ENCODE measurements around the gene TSPAN11. TPM values are rescaled to one million over a fixed set of nuclear protein-coding genes. Genes with fewer than 3 reads are reported as not detected.

Gene TSPAN11
- total RNA-seq, 3 donors from 2014 or later: not detected

DNA sequence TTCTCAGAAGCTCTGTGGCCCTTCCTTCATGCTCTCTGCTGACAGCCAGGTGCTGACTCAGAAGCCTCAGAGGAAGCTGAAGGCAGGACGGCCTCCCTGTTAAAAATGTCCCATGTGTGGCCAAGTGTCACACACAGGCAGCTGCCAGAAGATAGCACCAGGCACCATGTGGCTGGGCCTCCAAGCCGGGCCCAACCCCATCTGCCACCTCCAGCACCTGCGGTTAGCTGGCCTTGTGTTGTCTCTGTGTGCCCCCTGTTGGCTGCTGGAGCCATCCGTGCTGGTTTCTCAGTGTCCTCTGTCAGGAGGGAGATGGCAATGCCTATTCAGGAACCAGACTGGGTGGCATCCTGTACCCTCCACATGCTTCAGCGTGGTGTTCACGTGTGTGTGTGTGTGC lies 63.2 kb downstream of the TSPAN11 start:
- DNase-seq (no peak), ATAC-seq (peak in 1 of 2 donors; percentile 12)
- Mint-ChIP-seq H3K9me3 (no peaks in the 10 kb centered on the region), H3K36me3 (ENCODE audit: insufficient read depth) (no peaks in the 10 kb centered on the region), H3K27me3 (ENCODE audit: low read depth) (no peaks in the 10 kb centered on the region), H3K4me1 (ENCODE audit: low read depth) (no peaks in the 10 kb centered on the region), H3K4me3 (no peak overlapping the region)

DNA sequence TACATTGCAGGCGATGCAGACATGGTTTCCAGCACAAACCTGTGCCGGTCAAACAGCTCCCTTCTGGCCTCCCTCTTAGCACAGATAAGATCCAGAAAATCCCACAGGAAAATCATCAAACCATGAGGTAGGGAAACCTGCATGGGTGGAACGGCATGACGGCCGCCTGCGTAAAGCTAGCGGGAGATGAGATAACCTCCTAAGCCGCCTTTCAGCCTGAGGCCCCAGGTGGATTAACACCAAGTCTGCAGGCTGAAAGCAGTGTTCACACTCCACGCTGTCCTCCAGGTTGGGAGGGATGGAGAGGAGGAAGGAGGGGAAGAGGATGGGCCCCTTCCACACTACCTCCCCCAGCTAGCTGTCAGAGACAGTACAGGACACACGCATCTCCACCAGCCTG lies 63.8 kb downstream of the TSPAN11 start:
- Mint-ChIP-seq H3K4me3 (no peak overlapping the region), H3K9me3 (no peaks in the 10 kb centered on the region), H3K27me3 (ENCODE audit: low read depth) (no peaks in the 10 kb centered on the region), H3K4me1 (ENCODE audit: low read depth) (no peaks in the 10 kb centered on the region), H3K36me3 (ENCODE audit: insufficient read depth) (no peaks in the 10 kb centered on the region)
- no peak for ATAC-seq
- no peak for DNase-seq

DNA sequence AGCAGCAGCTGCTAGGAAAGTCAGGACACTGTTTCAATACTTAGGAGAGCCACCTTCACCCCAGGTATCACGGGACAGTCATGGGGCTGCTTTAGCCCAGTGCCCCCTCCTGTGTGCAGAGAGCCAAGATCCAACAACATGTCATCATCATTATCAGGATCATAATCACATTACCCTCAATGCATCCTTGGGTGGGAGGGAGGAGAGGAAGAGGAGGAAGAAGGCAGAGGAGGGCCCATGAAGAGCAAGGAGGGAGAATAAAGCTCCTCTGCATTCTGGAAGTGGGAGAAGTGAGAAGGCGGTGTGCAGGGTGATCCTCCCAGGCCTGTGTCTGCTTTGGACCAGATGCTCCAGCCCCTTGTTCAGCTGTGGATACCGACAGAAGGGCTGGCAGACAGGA lies 64.2 kb downstream of the TSPAN11 start:
- Mint-ChIP-seq H3K36me3 (ENCODE audit: insufficient read depth) (no peaks in the 10 kb centered on the region), H3K9me3 (no peaks in the 10 kb centered on the region), H3K4me1 (ENCODE audit: low read depth) (no peaks in the 10 kb centered on the region), H3K4me3 (no peak overlapping the region), H3K27me3 (ENCODE audit: low read depth) (no peaks in the 10 kb centered on the region)
- no peak for ATAC-seq
- no peak for DNase-seq

DNA sequence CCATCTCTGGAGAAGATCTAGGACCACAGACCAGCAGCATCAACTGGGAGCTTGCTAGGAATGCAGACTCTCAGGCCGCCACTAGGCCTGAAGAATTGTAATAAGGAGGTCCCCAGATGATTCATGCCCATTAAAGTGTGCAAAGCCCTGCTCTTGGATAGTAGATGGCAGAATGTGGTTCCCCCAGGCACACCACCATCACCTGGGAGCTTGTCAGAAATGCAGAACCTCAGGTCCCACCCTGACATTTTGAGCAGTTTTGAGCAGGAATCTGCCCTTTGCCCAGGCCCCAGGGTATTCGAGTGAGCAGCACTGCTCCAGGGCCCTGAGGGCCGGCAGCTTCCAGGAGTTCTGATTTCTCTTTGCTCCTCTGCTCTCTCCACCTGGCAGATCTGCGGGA lies 64.9 kb downstream of the TSPAN11 start:
- no peaks in the 10 kb centered on the region for H3K9me3 Mint-ChIP-seq

DNA sequence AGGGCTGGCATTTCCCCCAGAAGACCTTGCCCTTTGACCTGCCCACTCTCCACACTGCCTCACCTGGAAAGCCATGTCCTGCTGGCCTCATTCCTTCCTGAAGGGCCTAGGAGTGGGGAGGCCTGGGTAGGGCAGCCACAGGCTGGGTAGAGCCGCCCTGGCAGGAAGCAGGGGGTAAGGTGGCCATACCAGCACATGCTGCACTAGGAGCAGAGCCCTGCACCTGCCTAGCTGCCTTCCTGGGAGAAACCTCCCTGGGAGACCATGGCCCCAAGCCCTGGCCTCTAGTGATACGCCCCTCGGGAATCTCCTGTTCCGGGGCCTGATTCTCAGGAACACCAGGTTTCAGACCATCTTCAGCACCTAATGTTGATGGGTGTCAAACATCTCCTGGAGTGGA lies 65.8 kb downstream of the TSPAN11 start:
- ATAC-seq (no peak), DNase-seq (no peak)
- Mint-ChIP-seq H3K4me1 (ENCODE audit: low read depth) (no peaks in the 10 kb centered on the region), H3K4me3 (no peak overlapping the region), H3K9me3 (no peaks in the 10 kb centered on the region), H3K27me3 (ENCODE audit: low read depth) (no peaks in the 10 kb centered on the region), H3K36me3 (ENCODE audit: insufficient read depth) (no peaks in the 10 kb centered on the region)

More for the DNA sequence above, 64.9 kb downstream of the TSPAN11 start:
- H3K36me3 Mint-ChIP-seq (ENCODE audit: insufficient read depth): no peaks in the 10 kb centered on the region
- no peaks in the 10 kb centered on the region for H3K4me1 Mint-ChIP-seq (ENCODE audit: low read depth)
- no peak for DNase-seq
- H3K4me3 Mint-ChIP-seq: no peak overlapping the region
- ATAC-seq: no peak
- H3K27me3 Mint-ChIP-seq (ENCODE audit: low read depth): no peaks in the 10 kb centered on the region

DNA sequence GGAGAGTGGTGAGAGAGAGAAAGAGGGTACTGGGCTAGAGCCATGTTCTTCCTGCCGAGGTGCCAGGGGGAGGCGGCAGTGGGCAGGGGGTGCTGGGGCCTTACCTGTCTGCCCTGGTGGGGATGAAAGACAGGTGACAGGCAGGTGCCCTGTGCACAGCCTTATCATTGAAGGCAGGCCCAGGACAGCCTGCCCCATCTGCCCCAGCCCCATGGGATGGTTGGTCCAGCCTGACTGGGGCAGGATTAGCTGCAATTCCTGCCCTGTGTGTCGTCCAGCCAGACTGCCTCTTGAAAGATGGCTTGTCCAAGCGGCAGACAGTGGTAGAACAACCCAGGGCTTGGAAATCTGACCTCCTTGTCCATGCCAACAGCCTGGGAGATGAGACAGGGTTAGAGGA lies 67.2 kb downstream of the TSPAN11 start:
- no peaks in the 10 kb centered on the region for H3K4me1 Mint-ChIP-seq (ENCODE audit: low read depth)
- no peaks in the 10 kb centered on the region for H3K27me3 Mint-ChIP-seq (ENCODE audit: low read depth)
- ATAC-seq (no peak), DNase-seq (no peak)
- H3K9me3 Mint-ChIP-seq: no peaks in the 10 kb centered on the region
- no peak overlapping the region for H3K4me3 Mint-ChIP-seq
- no peaks in the 10 kb centered on the region for H3K36me3 Mint-ChIP-seq (ENCODE audit: insufficient read depth)

DNA sequence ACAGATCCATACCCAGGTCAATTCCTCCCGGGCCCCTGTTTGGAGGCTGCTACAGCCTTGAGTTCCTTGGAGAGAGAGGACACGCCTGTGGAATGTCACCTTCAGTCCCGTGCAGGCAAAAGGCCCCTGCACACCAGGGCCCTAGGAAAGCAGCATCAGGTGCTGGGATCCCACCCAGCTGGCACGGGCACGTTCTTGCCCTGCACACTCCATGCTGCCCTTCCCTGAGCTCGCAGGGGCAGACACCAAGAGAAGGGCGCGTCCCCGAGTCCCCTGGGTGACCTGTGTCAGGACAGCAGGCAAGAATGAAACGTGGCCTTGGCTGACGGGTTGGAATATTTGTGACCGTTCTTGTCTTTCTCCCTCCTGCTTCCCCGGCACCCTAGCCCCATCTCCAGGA lies 67.7 kb downstream of the TSPAN11 start:
- DNase-seq (no peak), ATAC-seq (no peak)
- Mint-ChIP-seq H3K27me3 (ENCODE audit: low read depth) (no peaks in the 10 kb centered on the region), H3K4me3 (no peak overlapping the region), H3K4me1 (ENCODE audit: low read depth) (no peaks in the 10 kb centered on the region), H3K9me3 (no peaks in the 10 kb centered on the region), H3K36me3 (ENCODE audit: insufficient read depth) (no peaks in the 10 kb centered on the region)

DNA sequence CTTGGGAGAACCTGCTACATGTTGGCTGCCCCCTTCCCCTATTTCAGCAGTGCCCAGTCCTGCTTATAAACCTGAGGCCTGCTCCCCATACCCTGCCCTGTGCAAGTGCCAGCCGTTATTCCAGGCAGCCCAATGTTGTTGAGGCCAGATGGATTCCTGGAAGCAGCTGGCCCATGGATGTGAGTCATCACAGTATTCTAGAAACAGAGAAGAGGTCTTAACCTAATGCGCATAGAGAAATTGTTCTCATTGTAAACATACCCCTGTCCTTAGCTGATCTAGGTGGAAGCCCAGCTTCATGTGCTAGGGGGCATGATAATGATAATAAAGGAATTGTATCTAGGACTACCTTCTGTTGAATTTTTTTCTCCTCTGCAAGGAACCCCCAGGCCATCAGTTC lies 69.7 kb downstream of the TSPAN11 start:
- Mint-ChIP-seq H3K36me3 (ENCODE audit: insufficient read depth) (no peaks in the 10 kb centered on the region), H3K9me3 (no peaks in the 10 kb centered on the region), H3K27me3 (ENCODE audit: low read depth) (no peaks in the 10 kb centered on the region), H3K4me1 (ENCODE audit: low read depth) (no peaks in the 10 kb centered on the region), H3K4me3 (no peak overlapping the region)
- no peak for DNase-seq
- no peak for ATAC-seq

DNA sequence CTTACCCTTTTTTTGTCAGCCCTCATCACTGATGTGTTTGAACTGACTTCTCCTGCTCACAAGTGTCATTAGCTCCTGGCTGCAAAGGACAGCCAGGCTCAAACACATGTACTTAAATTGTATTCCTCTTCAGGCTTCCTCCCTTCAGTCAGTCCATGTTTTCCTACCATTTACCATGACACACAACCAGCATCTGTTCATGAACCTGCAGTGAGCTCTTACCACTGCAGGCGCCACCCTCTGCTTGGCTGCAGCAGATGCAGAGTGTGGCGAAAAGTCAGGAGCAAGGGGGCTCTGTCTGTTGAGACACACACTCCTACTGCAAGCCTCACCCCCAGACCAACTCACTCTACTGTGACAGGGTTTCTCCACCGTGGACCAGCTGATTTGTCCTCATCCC lies 70.2 kb downstream of the TSPAN11 start:
- no peaks in the 10 kb centered on the region for H3K27me3 Mint-ChIP-seq (ENCODE audit: low read depth)
- H3K36me3 Mint-ChIP-seq (ENCODE audit: insufficient read depth): no peaks in the 10 kb centered on the region
- DNase-seq (no peak), ATAC-seq (no peak)
- H3K4me3 Mint-ChIP-seq: no peak overlapping the region
- H3K4me1 Mint-ChIP-seq (ENCODE audit: low read depth): no peaks in the 10 kb centered on the region
- no peaks in the 10 kb centered on the region for H3K9me3 Mint-ChIP-seq

DNA sequence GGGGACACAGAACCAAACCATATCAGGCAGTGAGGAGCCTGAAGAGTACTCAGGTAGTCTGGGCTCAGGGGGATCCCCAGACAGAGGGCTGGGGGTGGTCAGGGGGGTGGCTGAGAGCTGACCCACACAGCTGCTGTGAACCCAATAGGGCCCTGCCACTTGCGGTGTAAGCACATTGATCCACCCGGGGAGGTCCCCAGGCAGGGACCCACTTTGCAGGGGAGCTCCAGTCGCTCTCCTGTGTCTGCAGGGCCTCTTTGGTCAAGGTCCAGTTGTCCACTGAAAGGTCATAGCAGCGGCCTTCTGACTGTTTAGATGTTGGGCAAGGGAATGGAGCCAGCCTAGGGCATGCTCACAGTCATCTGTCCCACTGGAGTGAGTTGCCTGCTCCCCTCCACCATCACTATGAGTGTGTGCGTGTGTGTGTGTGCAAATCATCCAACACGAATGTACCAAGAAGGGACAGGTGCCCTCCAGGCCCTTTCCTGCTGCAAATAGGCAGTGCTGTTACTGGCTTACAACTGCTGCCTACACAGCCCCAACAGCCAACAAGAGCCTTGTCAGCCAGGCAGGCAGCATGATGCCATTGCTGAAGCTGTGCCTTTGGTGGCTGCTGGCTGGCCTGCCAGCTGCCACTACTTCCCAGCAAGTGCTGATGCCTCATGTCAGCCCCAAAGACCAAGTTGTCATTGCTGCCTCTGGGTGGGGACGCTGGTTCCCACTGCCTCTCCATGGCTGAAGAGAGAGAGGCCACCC lies 71.3 kb downstream of the TSPAN11 start:
- H3K9me3 Mint-ChIP-seq: no peaks in the 10 kb centered on the region
- no peak for DNase-seq
- no peak for ATAC-seq
- no peaks in the 10 kb centered on the region for H3K27me3 Mint-ChIP-seq (ENCODE audit: low read depth)
- H3K4me1 Mint-ChIP-seq (ENCODE audit: low read depth): no peaks in the 10 kb centered on the region
- no peaks in the 10 kb centered on the region for H3K36me3 Mint-ChIP-seq (ENCODE audit: insufficient read depth)
- H3K4me3 Mint-ChIP-seq: no peak overlapping the region

DNA sequence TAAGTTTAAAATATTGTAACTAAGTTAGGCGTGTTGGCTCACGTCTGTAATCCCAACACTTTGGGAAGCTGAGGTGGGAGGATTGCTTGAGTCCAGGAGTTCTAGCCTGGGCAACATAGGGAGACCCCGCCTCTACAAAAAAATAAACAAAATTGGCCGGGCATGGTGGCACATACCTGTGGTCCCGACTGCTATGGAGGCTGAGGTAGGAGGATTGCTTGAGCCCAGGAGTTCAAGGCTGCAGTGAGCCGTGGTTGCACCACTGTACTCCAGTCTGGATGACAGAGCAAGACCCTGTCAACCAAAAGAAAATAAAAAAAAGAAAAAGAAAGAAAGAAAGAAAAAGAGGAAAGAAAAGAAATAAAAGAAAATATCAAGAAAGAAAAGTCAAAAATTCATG lies 72.5 kb downstream of the TSPAN11 start:
- Mint-ChIP-seq H3K9me3 (no peaks in the 10 kb centered on the region), H3K36me3 (ENCODE audit: insufficient read depth) (no peaks in the 10 kb centered on the region), H3K4me1 (ENCODE audit: low read depth) (no peaks in the 10 kb centered on the region), H3K4me3 (no peak overlapping the region), H3K27me3 (ENCODE audit: low read depth) (no peaks in the 10 kb centered on the region)
- DNase-seq (no peak), ATAC-seq (no peak)

DNA sequence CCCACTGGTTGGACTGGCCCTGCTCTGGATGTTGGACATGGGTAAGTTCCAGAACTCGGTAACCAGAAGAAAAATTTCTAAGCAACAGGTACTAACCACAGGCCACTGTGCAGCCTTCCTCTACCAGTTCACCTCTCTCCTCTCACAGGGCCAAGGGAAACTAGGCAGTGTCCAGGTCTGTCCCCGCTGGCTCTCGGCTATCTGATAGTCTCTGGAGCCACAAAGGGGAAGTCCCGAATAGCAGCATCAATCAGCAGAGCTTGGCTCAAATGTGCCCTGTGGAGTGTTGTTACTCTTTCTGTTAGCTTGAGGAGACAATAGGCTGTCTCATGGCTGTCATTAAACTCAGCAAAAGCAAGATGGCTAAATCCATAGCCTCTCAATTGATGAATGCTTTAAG lies 73.2 kb downstream of the TSPAN11 start:
- H3K27me3 Mint-ChIP-seq (ENCODE audit: low read depth): peaks cover 5% of the 10 kb centered on the region
- no peaks in the 10 kb centered on the region for H3K9me3 Mint-ChIP-seq
- ATAC-seq: no peak

DNA sequence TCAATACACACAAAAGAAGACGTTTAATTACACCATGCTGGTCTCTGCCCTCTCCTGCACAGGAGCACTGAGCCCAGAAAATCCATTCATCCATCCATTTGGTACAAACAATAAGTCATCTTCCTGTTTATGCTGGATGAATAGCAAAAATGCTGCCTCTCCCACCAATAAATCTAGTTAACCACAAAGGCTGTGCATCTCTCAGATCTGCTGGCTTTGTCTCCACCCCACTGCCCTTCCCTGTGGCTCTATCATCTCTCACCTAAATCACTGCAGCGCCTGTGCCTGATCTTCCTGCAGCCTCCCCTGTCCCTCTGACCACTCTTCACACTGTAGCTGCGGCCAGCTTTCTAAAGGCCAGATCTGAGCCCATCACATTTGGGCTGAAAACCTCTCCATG lies 74.2 kb downstream of the TSPAN11 start:
- H3K4me1 Mint-ChIP-seq (ENCODE audit: low read depth): no peaks in the 10 kb centered on the region
- ATAC-seq (no peak), DNase-seq (no peak)
- no peak overlapping the region for H3K4me3 Mint-ChIP-seq
- no peaks in the 10 kb centered on the region for H3K36me3 Mint-ChIP-seq (ENCODE audit: insufficient read depth)
- H3K27me3 Mint-ChIP-seq (ENCODE audit: low read depth): peaks cover 7% of the 10 kb centered on the region
- H3K9me3 Mint-ChIP-seq: no peaks in the 10 kb centered on the region

More for the DNA sequence above, 73.2 kb downstream of the TSPAN11 start:
- no peaks in the 10 kb centered on the region for H3K36me3 Mint-ChIP-seq (ENCODE audit: insufficient read depth)
- DNase-seq: no peak
- H3K4me1 Mint-ChIP-seq (ENCODE audit: low read depth): no peaks in the 10 kb centered on the region
- H3K4me3 Mint-ChIP-seq: no peak overlapping the region

DNA sequence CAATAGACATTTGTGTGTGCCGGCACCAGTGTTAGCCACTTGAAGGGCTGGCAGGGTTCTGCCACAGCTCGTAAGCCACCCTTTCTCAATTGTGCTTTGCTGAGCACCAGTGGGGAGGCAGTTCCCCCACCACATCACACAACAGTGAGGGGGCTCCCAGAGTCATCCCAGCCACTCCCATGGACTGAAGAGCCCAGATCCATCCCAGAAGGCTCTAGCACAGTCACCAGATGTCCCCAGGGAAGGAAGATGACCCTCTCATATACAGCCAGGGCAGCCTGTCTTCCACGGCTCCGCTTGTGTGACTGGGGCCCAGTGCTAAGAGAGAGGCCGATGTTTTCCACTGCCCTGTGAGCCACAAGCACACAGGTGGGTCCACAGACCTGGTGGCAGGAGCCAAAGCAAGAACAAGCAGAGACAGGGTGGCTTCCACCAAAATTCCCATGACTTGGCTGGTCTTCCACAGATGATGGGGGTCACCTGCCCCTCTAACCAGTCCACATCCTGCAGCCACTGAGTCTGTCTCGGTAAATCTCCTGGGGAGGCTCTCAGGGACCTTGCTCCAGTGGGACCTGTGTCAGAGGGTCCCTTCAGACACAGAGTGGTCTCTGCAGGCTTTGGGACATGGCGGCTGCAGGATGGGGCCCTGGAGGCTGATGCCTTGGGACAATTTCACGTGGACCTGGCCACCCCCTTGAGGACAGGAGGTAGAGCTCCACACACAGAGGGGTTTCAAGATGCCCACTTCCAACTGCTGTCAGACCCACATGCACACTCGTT lies 75.2 kb downstream of the TSPAN11 start:
- no peak for ATAC-seq
- peaks cover 7% of the 10 kb centered on the region for H3K27me3 Mint-ChIP-seq (ENCODE audit: low read depth)
- no peaks in the 10 kb centered on the region for H3K4me1 Mint-ChIP-seq (ENCODE audit: low read depth)
- no peaks in the 10 kb centered on the region for H3K9me3 Mint-ChIP-seq
- no peak overlapping the region for H3K4me3 Mint-ChIP-seq
- no peak for DNase-seq
- H3K36me3 Mint-ChIP-seq (ENCODE audit: insufficient read depth): no peaks in the 10 kb centered on the region

DNA sequence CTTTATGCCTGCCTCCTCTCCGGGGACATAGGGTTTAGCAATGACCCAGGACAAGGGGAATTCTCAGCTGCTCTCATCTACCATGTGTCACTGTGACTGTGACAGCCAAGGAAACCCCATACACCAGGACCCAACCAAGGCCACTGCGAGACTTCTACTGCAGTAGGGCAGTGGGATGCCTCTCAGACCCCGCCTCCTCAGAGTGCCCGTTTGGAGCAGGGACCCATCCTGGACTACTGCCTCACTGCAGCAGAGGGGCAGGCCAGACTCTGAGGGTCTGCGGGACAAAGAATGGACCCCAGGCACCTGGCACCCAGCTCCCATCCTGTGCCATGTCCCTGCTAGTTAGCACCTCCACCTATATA lies 75.8 kb downstream of the TSPAN11 start:
- peaks cover 12% of the 10 kb centered on the region for H3K27me3 Mint-ChIP-seq (ENCODE audit: low read depth)
- ATAC-seq (no peak), DNase-seq (no peak)
- no peak overlapping the region for H3K4me3 Mint-ChIP-seq
- no peaks in the 10 kb centered on the region for H3K9me3 Mint-ChIP-seq
- H3K4me1 Mint-ChIP-seq (ENCODE audit: low read depth): no peaks in the 10 kb centered on the region
- H3K36me3 Mint-ChIP-seq (ENCODE audit: insufficient read depth): no peaks in the 10 kb centered on the region

Data from activated T-cell treated with anti-CD3 and anti-CD28 coated beads, Interleukin-2, amount 50 U/mL, for 4 hours (primary cell).